ENCODE measurements around the gene CCDC142. TPM values are rescaled to one million over a fixed set of nuclear protein-coding genes. Genes with fewer than 3 reads are reported as not detected.

CCDC142 gene
- total and polyA plus RNA-seq, 2 of the 8 experiments (the other 6 are each of a cell fraction or from before 2014, with no cell fraction given), result 6.0 to 10.7 TPM

DNA sequence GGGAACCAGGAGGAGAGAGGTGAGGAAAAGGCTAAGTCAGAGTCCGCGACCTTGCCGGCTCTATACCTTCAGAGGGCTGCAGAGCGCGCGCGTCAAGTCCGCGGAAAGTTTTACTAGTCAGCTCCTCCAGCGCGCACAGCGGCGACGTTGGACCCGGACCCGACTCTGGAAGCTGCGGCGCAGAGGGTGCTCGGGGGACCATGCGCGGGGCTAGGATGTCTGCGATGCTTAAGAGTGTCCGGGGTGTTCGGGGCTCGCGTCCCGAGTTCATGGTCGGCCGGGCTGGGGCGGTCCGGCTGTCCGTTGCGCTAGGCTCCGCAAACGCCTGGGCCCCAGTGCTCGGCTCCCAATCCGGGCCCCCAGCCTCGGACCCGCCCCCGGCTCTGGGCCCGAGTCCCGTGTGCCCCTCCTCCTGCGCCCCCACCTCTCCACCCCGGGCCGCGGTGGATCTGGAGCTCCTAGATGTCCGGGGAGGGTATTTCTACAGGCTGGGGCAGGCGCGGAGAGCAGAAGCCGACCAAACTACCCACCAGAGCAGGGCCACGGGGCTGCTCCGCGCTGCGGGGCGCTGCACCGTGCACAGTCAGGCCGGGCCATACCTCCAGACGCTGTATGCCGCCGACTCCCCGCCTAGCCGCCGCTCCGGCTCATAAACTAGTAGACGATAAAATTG lies 16.6 kb upstream of the CCDC142 start, which contains the start of gene LBX2:
Gene LBX2 (minus strand): TSS at position 337 of the 673 bp plus-strand sequence. CDS start 66 bp downstream, at position 271.
- Histone ChIP-seq H3K9me3 (ENCODE audit: insufficient read depth in 2 of 2, low read depth in 1 of 2, low read length in 1 of 2) (no peaks in the 10 kb centered on the region), H4K20me1 (replicated peaks in 1 of 2; ENCODE audit: control insufficient read depth in 1 of 2, insufficient read depth in 2 of 2, low read length in 2 of 2) (peaks cover 0 to 14% of the 10 kb centered on the region in 2 experiments), H2AFZ (ENCODE audit: low read length) (peak within 1 kb of the TSS; percentile 47), H3K27me3 (replicated peaks in 1 of 4; ENCODE audit: control insufficient read depth in 3 of 4, extremely low read depth in 1 of 4, insufficient read depth in 3 of 4, low read length in 3 of 4) (peaks cover 82 to 95% (median 94%) of the 10 kb centered on the region in 4 experiments), H3K27ac (ENCODE audit: low read depth, low read length) (no peak within 1 kb of the TSS), H3K4ac (replicated peaks; ENCODE audit: insufficient read length, low read depth, low read length) (no peak within 1 kb of the TSS), H3K56ac (replicated peaks; ENCODE audit: insufficient read length, low read depth, low read length) (no peak within 1 kb of the TSS), H2BK12ac (ENCODE audit: low read depth, low read length) (peak within 1 kb of the TSS; percentile 94; the same call in 1 of the 2 replicates), H3K79me1 (ENCODE audit: low read depth, low read length) (no peaks in the 10 kb centered on the region), H4K91ac (replicated peaks; ENCODE audit: insufficient read length, low read length) (peak within 1 kb of the TSS; percentile 62), H2AK5ac (ENCODE audit: low read depth, low read length) (no peak within 1 kb of the TSS), H3K9ac (replicated peaks in 1 of 4; ENCODE audit: extremely low read depth in 1 of 4, low read depth in 3 of 4, low read length in 3 of 4) (no peak within 1 kb of the TSS), H4K5ac (ENCODE audit: insufficient read length, low read depth, low read length) (no peak within 1 kb of the TSS), H4K8ac (ENCODE audit: extremely low read depth, insufficient read depth, low read length) (peak within 1 kb of the TSS; percentile 90), H3K4me3 (ENCODE audit: extremely low read depth in 1 of 4, insufficient read depth in 2 of 4, low read depth in 3 of 4, low read length in 4 of 4) (peak within 1 kb of the TSS; percentile 20 to 57 (median 46); a peak in 7 of 8 replicates), H3K4me2 (ENCODE audit: insufficient read depth in 1 of 2, low read depth in 2 of 2, low read length in 2 of 2) (peak within 1 kb of the TSS; percentile 78 to 97), H3K23me2 (ENCODE audit: low read depth, low read length) (peaks cover 35% of the 10 kb centered on the region; the same call in 1 of the 2 replicates), H2BK120ac (replicated peaks; ENCODE audit: low read depth, low read length) (no peak within 1 kb of the TSS), H3K4me1 (replicated peaks in 1 of 4; ENCODE audit: control insufficient read depth in 3 of 4, insufficient read depth in 4 of 4, low read length in 3 of 4) (peaks cover 7 to 59% (median 38%) of the 10 kb centered on the region in 4 experiments), H3K79me2 (ENCODE audit: control insufficient read depth in 1 of 2, insufficient read depth in 2 of 2, low read length in 2 of 2) (no peaks in the 10 kb centered on the region), H3K14ac (ENCODE audit: insufficient read length) (no peak within 1 kb of the TSS), H2BK15ac (ENCODE audit: low read length) (0 out of 2 replicates have a peak within 1 kb of the TSS, but pooled peaks have one; percentile 72), H3K23ac (ENCODE audit: insufficient read length) (no peak within 1 kb of the TSS), H3K18ac (ENCODE audit: extremely low read depth, low read length) (peak within 1 kb of the TSS; percentile 96), H2BK20ac (ENCODE audit: low read length) (peak within 1 kb of the TSS; percentile 48), H3K36me3 (ENCODE audit: control insufficient read depth in 2 of 4, insufficient read depth in 4 of 4, low read length in 3 of 4) (no peaks in the 10 kb centered on the region), H2BK5ac (ENCODE audit: low read depth, low read length) (no peak within 1 kb of the TSS)
- DNase-seq (ENCODE audit: low read depth in 1 of 2, low spot score in 2 of 2) (no peak), FAIRE-seq (no peak)
- POLR2A ChIA-PET (ENCODE audit: partially characterized antibody), result interaction anchor here (0.7 to 9.4 kb wide), 16 partner anchors 10 to 89 kb away, joined by 3 to 73 read pairs (median 4); partner anchors contain the start of genes AUP1, CCDC142, HTRA2 and MRPL53
- TF ChIP-seq RNF2 (IDR thresholded peaks at IDR 0.05; ENCODE audit: borderline replicate concordance, low read depth, low read length, missing control alignments, poor library complexity, severe bottlenecking) (peak; percentile 61), SUZ12 (IDR thresholded peaks at IDR 0.05; ENCODE audit: low read length) (peak; percentile 75), ASH2L (IDR thresholded peaks at IDR 0.05; ENCODE audit: low read length) (no peak), EZH2 (IDR thresholded peaks at IDR 0.05; ENCODE audit: low read depth, low read length, severe bottlenecking) (peak; percentile 94), SP2 (IDR thresholded peaks at IDR 0.05; ENCODE audit: low read length) (no peak), BRCA1 (IDR thresholded peaks at IDR 0.05; ENCODE audit: low read depth, low read length) (no peak), HDAC2 (IDR thresholded peaks at IDR 0.05; ENCODE audit: borderline replicate concordance in 1 of 2, low read depth in 2 of 2, low read length in 2 of 2) (no peak)
- WGBS, 2 experiments (ENCODE audit: extremely low coverage in 1 of 2, insufficient coverage in 1 of 2, insufficient read length in 1 of 2, insufficient replicate concordance in 2 of 2, low coverage in 1 of 2, low lambda C conversion rate in 2 of 2, missing lambda C conversion rate in 1 of 2), result 4% methylated on average over 55 of the region's 65 CpGs; no CpG with 5 or more reads in 1 of the 2 experiments
- CTCF ChIA-PET (ENCODE audit: partially characterized antibody), result interaction anchor here (0.6 to 5.1 kb wide), 6 partner anchors 10 to 89 kb away, joined by 3 to 24 read pairs (median 13); partner anchors contain the start of genes CCDC142, TLX2 and TTC31

Measured in H1 (cell line).